ENCODE results near the gene IDH3G. TPM values are rescaled to one million over a fixed set of nuclear protein-coding genes. Genes with fewer than 3 reads are reported as not detected.

The IDH3G gene
- total RNA-seq (2014; rRNA removed; shearing (Covaris generic)): 87.1 and 93.3 TPM in 2 replicates
- polyA plus RNA-seq (2015; cell fraction: cytosol; rRNA removed): 102 and 113 TPM in 2 replicates
- polyA plus RNA-seq (2015; cell fraction: nucleus; rRNA removed): 145 and 175 TPM in 2 replicates

DNA sequence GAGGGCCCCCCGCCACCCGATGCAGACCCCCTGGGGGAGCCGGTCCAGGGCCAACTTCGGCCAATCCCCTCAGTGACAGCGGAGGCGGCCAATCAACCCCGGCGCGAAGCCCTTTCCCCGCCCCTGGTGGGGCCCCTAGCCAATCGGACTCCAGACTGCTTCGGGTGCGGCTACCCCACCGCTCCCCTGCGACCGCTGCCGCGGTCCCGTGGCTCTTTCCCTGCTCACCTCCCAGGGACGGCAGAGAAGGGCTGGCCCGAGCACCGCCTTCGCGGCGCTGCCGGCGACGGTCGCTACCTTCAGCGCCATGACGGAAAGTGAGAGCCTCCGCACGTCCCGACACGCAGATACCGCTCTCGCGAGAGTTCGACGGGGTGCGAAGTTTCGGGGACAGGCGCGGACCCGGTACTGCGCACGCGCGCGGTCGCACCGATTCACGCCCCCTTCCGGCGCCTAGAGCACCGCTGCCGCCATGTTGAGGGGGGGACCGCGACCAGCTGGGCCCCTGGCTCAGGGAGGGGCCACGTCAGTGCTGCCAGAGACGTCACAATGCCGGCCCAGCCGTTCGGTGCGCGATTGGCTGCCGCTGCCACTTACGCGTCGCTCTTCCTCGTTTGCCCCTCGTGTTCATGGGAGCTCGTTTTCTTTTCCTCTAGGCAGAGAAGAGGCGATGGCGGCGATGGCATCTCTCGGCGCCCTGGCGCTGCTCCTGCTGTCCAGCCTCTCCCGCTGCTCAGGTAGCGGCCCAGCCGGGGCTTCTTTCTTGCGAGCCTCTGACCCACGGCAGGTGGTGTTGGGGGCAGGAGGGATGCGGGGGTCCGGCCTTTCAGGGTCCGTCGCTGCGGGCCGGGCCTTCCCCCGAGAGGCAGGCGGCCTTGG, at the start of gene IDH3G, which contains the start of gene SSR4:
IDH3G (minus strand) TSS at position 358 of the 879 bp plus-strand sequence; CDS start at position 309, 49 bp downstream.
SSR4 (plus strand) TSS at position 651 of the 879 bp plus-strand sequence; CDS start at position 671, 20 bp downstream.
- in situ Hi-C loops (cut with HindIII; ENCODE audit: low pct_unique_long_range_greater_than_20kb, low sequenced_read_pairs): no loop called here
- DNase-seq (ENCODE audit: low read depth, low spot score): peak; percentile 91

DNA sequence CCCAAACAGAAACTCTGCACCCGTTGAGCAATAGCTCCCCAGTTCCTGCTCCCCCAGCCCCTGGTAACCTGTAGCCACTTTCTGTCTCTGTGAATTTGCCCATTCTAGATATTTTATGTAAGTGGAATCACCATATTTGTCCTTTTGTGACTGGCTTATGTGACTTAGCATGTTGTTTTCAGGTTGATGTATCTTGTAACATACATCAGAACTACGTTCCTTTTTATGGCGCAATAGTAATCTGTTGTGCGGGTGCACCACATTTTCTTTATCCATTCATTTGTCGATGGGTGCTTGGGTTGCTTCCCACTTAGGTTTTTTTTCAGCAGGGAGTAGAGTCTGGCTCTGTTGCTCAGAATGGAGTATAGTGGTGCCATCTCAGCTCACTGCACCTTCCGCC, 42.7 kb upstream of the IDH3G start:
- in situ Hi-C loops (cut with HindIII; ENCODE audit: low pct_unique_long_range_greater_than_20kb, low sequenced_read_pairs): no loop called here
- no peak for DNase-seq (ENCODE audit: low read depth, low spot score)

- in situ Hi-C loops (cut with HindIII; ENCODE audit: low pct_unique_long_range_greater_than_20kb, low sequenced_read_pairs): no loop called here
- DNase-seq (ENCODE audit: low read depth, low spot score): no peak
Observed at GRCh38 chrX:153832728-153833127, 38.6 kb upstream of the IDH3G start.

DNA sequence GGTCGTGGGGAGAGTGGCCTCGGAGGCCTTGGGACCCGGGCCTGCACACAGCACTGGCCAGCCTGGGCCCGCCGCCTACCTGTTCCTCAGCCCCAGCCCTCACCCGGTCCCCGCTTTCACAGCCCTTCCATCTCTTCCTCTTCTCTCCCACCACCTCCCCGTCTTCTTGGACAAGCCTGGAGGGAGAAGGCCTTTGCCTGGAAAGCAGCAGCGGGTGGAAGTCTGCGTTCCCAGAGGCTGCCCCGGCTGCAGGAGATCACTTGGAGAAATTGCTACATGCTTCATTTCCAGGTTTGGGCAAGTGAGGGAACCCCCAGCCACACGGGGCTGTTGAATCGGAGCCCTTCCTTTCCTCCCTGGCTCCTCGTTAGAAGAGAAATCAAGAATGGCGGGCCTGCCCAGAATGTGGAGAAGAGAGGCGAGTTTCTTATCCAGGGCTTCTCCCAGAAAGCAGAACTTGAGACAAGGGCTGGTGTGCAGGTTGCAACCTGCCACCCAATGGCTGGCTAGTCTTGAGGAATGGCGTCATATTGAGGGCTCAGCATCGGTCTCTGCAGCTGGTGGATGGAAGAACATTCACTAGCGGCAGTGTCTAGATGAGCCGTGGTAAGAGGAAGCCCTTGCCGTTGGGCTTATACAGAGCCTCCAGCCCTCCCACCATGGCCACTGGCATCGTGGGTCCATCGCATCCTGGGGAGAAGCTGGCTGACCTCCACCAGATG, 37.4 kb upstream of the IDH3G start:
- in situ Hi-C loops (cut with HindIII; ENCODE audit: low pct_unique_long_range_greater_than_20kb, low sequenced_read_pairs): no loop called here
- no peak for DNase-seq (ENCODE audit: low read depth, low spot score)

GRCh38 chrX:153830640-153831428, 36.7 kb upstream of the IDH3G start:
- in situ Hi-C loops (cut with HindIII; ENCODE audit: low pct_unique_long_range_greater_than_20kb, low sequenced_read_pairs): no loop called here
- no peak for DNase-seq (ENCODE audit: low read depth, low spot score)

DNA sequence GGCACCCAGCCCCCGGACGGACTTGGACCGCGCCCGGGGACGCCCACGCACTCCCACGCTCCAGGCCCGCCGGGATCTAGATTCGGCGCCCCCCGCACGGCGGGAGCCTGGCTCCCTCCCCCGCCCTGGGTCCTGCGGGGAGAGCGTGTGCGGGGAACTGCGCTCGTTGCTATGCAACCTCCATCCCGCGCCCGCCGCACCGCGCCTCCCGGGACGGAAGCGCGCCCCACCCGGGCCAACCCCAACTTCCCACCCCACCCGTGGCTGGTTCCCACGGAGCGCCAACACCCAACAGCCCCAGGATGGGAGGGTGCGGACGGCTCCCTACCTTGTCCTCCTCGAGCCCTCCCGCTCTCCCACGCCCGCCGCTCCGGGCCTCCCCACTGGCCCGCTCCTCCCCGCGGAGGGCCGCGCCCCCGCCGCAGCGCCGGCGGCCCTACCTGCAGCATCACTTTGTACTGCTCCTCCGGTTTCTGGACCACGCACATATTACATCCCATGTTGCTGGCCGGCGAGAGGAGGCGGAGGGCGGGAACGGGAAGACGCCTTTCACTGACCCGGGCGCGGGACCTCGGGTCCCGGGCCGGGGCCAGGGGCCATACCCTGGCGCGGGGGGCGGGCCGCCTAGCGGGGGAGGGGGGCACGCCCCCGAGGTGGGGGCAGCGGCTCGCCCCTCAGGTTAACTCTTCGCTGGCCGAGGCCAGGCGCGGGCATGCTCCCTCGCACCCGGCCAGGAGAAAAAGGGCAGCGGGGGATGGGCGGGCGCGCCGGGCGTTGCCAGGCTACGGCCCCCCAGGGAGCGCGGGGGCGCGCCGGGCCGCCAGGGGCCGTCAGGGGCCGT, 35.8 kb upstream of the IDH3G start, which contains the start of gene PDZD4:
PDZD4 (minus strand) TSS at position 746 of the 841 bp plus-strand sequence; CDS start at position 500, 246 bp downstream.
- in situ Hi-C loops (cut with HindIII; ENCODE audit: low pct_unique_long_range_greater_than_20kb, low sequenced_read_pairs): no loop called here

GRCh38 chrX:153829549-153829798, 35.3 kb upstream of the IDH3G start:
- in situ Hi-C loops (cut with HindIII; ENCODE audit: low pct_unique_long_range_greater_than_20kb, low sequenced_read_pairs): no loop called here
- DNase-seq (ENCODE audit: low read depth, low spot score): no peak

More for the DNA sequence above, 35.8 kb upstream of the IDH3G start, which contains the start of gene PDZD4:
- DNase-seq (ENCODE audit: low read depth, low spot score): no peak

- in situ Hi-C loops (cut with HindIII; ENCODE audit: low pct_unique_long_range_greater_than_20kb, low sequenced_read_pairs): no loop called here
- no peak for DNase-seq (ENCODE audit: low read depth, low spot score)
Observed at GRCh38 chrX:153828723-153829548, 34.8 kb upstream of the IDH3G start.

DNA sequence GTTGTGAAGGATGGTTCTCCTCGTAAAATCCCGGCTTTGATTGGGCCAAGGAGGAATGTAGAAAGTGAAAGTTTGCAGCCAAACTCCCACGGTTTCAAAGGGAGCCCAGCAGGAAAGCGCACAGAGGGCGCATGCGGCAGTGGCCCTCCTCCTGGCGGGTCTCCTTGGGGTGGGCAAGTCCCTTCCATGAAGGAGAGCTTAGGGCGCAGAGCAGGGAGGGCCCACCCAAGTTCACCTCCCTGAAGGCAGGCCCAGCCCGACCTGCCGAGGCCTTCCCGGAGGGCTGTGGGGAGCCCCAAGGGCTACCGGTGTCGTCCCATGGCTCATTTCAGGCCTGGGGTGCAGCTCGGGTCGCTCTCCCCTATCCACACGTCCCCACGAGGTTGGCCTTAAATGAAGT, 34.1 kb upstream of the IDH3G start:
- in situ Hi-C loops (cut with HindIII; ENCODE audit: low pct_unique_long_range_greater_than_20kb, low sequenced_read_pairs): no loop called here
- DNase-seq (ENCODE audit: low read depth, low spot score): no peak

DNA sequence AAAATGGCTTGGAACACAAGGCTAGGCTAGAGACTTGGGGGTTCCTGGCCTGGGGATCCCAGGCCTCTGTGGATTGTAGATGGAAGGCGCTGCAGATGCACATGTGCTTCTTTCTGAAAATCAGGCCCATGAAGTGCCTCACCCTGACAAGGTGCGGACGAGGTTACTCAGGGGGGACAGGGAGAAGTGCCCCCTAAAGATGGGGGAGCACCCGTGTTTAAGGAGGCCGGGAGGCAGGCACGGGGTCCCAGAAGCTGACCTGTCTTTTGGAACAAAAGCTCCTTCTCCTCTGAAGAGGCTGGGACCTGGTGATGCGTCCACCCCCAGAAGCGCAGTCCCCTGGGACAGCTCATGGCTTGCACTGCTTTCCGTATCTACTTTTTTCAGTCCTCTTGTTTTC, 33.7 kb upstream of the IDH3G start:
- in situ Hi-C loops (cut with HindIII; ENCODE audit: low pct_unique_long_range_greater_than_20kb, low sequenced_read_pairs): no loop called here
- DNase-seq (ENCODE audit: low read depth, low spot score): no peak

DNA sequence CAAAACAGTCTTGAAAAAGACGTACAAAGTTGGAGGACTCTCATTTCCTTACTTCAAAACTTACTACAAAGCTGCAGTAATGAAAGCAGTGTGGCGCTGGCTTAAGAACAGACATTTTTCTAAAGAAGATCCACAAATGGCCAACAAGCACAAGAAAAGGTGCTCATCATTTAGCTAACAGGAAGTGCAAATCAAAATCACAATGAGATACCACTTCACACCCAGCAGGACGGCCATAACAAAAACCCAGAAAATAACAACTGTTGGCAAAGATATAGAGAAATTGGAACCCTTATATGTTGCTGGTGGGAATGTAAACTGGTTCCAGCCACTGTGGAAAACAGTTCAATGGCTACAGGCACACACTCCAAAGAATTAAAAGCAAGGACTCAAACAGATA, 32.8 kb upstream of the IDH3G start:
- DNase-seq (ENCODE audit: low read depth, low spot score): no peak
- in situ Hi-C loops (cut with HindIII; ENCODE audit: low pct_unique_long_range_greater_than_20kb, low sequenced_read_pairs): no loop called here

DNA sequence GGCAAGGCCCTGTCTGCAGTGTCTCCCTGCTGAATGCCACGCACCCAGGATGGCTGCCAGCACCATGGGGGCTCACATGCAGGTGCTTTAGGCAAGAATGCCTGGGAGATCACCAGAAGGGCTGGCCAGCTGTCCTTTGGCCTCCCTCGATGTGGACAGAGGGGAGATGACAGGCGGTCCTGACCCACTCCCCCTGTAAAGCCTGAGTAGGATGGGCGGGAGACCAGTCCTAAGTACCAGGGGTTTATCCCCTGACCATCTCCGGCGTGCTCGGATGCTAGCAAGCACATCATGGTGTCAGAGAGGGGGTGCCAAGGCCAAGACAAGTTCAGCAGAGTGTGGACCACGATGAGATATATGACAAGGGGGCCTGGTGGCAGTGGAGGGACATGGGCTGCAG, 30.9 kb upstream of the IDH3G start:
- in situ Hi-C loops (cut with HindIII; ENCODE audit: low pct_unique_long_range_greater_than_20kb, low sequenced_read_pairs): no loop called here
- DNase-seq (ENCODE audit: low read depth, low spot score): no peak

- in situ Hi-C loops (cut with HindIII; ENCODE audit: low pct_unique_long_range_greater_than_20kb, low sequenced_read_pairs): no loop called here
Observed at GRCh38 chrX:153824348-153824747, 30.2 kb upstream of the IDH3G start.

DNA sequence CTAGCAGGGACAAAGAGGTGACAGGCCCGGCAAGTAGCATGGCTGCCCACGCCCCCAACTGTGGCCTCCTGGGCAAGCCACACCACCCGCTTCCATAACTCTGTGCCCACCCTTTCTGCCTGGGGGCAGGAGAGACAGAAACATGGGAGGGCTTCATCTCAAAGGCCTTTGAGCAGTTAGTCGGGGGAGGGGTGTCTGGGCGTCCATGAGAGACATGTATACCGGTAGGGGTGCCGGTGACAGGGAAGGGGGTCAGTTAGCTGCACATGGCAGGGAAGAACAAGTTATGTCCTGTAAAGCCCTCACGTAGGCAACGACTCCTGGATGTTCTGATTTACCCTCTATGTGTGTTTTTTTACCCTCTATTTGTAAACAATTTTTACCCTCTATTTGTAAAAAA, 26.9 kb upstream of the IDH3G start:
- DNase-seq (ENCODE audit: low read depth, low spot score): no peak
- in situ Hi-C loops (cut with HindIII; ENCODE audit: low pct_unique_long_range_greater_than_20kb, low sequenced_read_pairs): no loop called here

More at GRCh38 chrX:153824348-153824747, 30.2 kb upstream of the IDH3G start:
- no peak for DNase-seq (ENCODE audit: low read depth, low spot score)

- no peak for DNase-seq (ENCODE audit: low read depth, low spot score)
- in situ Hi-C loops (cut with HindIII; ENCODE audit: low pct_unique_long_range_greater_than_20kb, low sequenced_read_pairs): no loop called here
Observed at GRCh38 chrX:153820601-153821000, 26.4 kb upstream of the IDH3G start.

GRCh38 chrX:153819384-153820040, 25.3 kb upstream of the IDH3G start:
- in situ Hi-C loops (cut with HindIII; ENCODE audit: low pct_unique_long_range_greater_than_20kb, low sequenced_read_pairs): no loop called here
- DNase-seq (ENCODE audit: low read depth, low spot score): no peak
